Smooth muscle cell of the coronary artery (primary cell): ENCODE results near the gene MT1A. TPM values are rescaled to one million over a fixed set of nuclear protein-coding genes. Genes with fewer than 3 reads are reported as not detected.

Source experiments
- total RNA-seq: library from RNA; depleted of rRNA; stranded (reverse); fragments of >200 nt; gene quantifications from 2 replicates; pipeline ENCODE4 v1.2.3, GENCODE V29; 2014; ENCODE audit warnings: low replicate concordance

MT1A gene
- total RNA-seq: 1.7 TPM in 1 of 2 replicates, not detected in the other

GRCh38 chr16:56637814-56638750, at the start of gene MT1A:
MT1A (plus strand) TSS chr16:56638666; CDS start chr16:56638739, 73 bp downstream.

GRCh38 chr16:56589141-56590039, 49.1 kb upstream of the MT1A start, which contains the start of gene MT3:
MT3 (plus strand) TSS chr16:56589528; CDS start chr16:56589591, 63 bp downstream.

GRCh38 chr16:56608043-56608875, 30.2 kb upstream of the MT1A start, which contains the start of gene MT2A:
MT2A (plus strand) TSS chr16:56608584; CDS start chr16:56608656, 72 bp downstream.

GRCh38 chr16:56625140-56625942, 13.1 kb upstream of the MT1A start, which contains the start of gene MT1E:
MT1E (plus strand) TSS chr16:56625781; CDS start chr16:56625852, 71 bp downstream.

GRCh38 chr16:56632156-56632847, 6.2 kb upstream of the MT1A start, which contains the start of gene MT1M:
MT1M (plus strand) TSS chr16:56632659; CDS start chr16:56632732, 73 bp downstream.

GRCh38 chr16:56651586-56651985, 13.1 kb downstream of the MT1A start, which contains the start of gene MT1B:
MT1B (plus strand) TSS chr16:56651886; CDS start chr16:56651954, 68 bp downstream.

GRCh38 chr16:56657555-56658326, 19.3 kb downstream of the MT1A start, which contains the start of gene MT1F:
MT1F (plus strand) TSS chr16:56657959; CDS start chr16:56658059, 100 bp downstream.

GRCh38 chr16:56667581-56668571, 29.4 kb downstream of the MT1A start, which contains the start of gene MT1G:
MT1G (minus strand) TSS chr16:56668065; CDS start chr16:56667993, 72 bp downstream.

GRCh38 chr16:56669005-56669839, 30.8 kb downstream of the MT1A start, which contains the start of gene MT1H:
MT1H (plus strand) TSS chr16:56669814; CDS start chr16:56669885, 71 bp downstream.

GRCh38 chr16:56681939-56682702, 43.7 kb downstream of the MT1A start, which contains the start of gene MT1X:
MT1X (plus strand) TSS chr16:56682470; CDS start chr16:56682541, 71 bp downstream.

Other genes starting within 250 kb of the MT1A start
- 204 and 465 TPM in 2 replicates for gene AMFR, start 213.1 kb upstream of the MT1A start, total RNA-seq
- gene NUDT21, start 187.3 kb upstream of the MT1A start, total RNA-seq: 44.2 and 51.2 TPM in 2 replicates
- 27.1 and 92.2 TPM in 2 replicates for gene OGFOD1, start 187.1 kb upstream of the MT1A start, total RNA-seq
- gene BBS2, start 118.6 kb upstream of the MT1A start, total RNA-seq: 39.0 and 91.0 TPM in 2 replicates
- not detected in 2 replicates for gene MT4, start 73.6 kb upstream of the MT1A start, total RNA-seq
- gene MT3, start 49.1 kb upstream of the MT1A start, total RNA-seq: 0.70 TPM in 1 of 2 replicates, not detected in the other
- 37.4 and 62.2 TPM in 2 replicates for gene MT2A, start 30.1 kb upstream of the MT1A start, total RNA-seq
- gene MT1E, start 12.9 kb upstream of the MT1A start, total RNA-seq: 147 and 148 TPM in 2 replicates
- 2.0 and 9.5 TPM in 2 replicates for gene MT1M, start 6.0 kb upstream of the MT1A start, total RNA-seq
- not detected in 2 replicates for gene MT1B, start 13.2 kb downstream of the MT1A start, total RNA-seq
- 1.2 TPM in 1 of 2 replicates, not detected in the other for gene MT1F, start 19.3 kb downstream of the MT1A start, total RNA-seq
- not detected in 2 replicates for gene MT1G, start 29.4 kb downstream of the MT1A start, total RNA-seq
- not detected in 2 replicates for gene MT1H, start 31.1 kb downstream of the MT1A start, total RNA-seq
- 19.2 and 55.7 TPM in 2 replicates for gene MT1X, start 43.8 kb downstream of the MT1A start, total RNA-seq
- 42.6 and 72.0 TPM in 2 replicates for gene NUP93, start 91.5 kb downstream of the MT1A start, total RNA-seq
- under 0.01 TPM in 1 of 2 replicates, not detected in the other for gene SLC12A3, start 226.5 kb downstream of the MT1A start, total RNA-seq